SK-N-SH treated with all-trans-retinoic acid at 6 μM for 48 hours (cell line): ENCODE results near the gene CDK5.
A peak's percentile ranks its signal among the peaks of the same experiment; 100 is the strongest.

Experiments
- ATAC-seq: fragments of 200-7000 bp; cut with Tn5 transposase; 3 replicates; pipeline ENCODE4 v1.9.1; 2020; ENCODE audit warnings: mild to moderate bottlenecking, moderate library complexity
- ARNTL ChIP-seq: fragments of 450-650 bp; formaldehyde crosslinking; IDR thresholded peaks from 2 replicates; pipeline ENCODE4 v1.5.0; 2020; ENCODE audit warnings: low read depth, mild to moderate bottlenecking, moderate library complexity, borderline replicate concordance
- BACH2 ChIP-seq: fragments of 250-450 bp; sonication (Bioruptor Pico); IDR thresholded peaks from 2 replicates; pipeline ENCODE4 v1.9.0; 2021; ENCODE audit warnings: mild to moderate bottlenecking, borderline replicate concordance
- CSDC2 ChIP-seq: fragments of 250-450 bp; sonication (Bioruptor Pico); IDR thresholded peaks from 2 replicates; pipeline ENCODE4 v1.5.0; 2020; ENCODE audit warnings: mild to moderate bottlenecking, moderate library complexity
- CSRNP3 ChIP-seq: fragments of 250-450 bp; sonication (Bioruptor Pico); IDR thresholded peaks from 2 replicates; pipeline ENCODE4 v1.5.1; 2021; ENCODE audit warnings: mild to moderate bottlenecking, moderate library complexity
- ESRRG ChIP-seq: fragments of 250-450 bp; sonication (Bioruptor Pico); IDR thresholded peaks from 2 replicates; pipeline ENCODE4 v1.6.1; 2021; ENCODE audit warnings: mild to moderate bottlenecking
- GLIS3 ChIP-seq: fragments of 250-450 bp; sonication (Bioruptor Pico); IDR thresholded peaks from 2 replicates; pipeline ENCODE4 v1.5.0; 2020; ENCODE audit warnings: mild to moderate bottlenecking, moderate library complexity
- ISL1 ChIP-seq: fragments of 250-450 bp; sonication (Bioruptor Pico); IDR thresholded peaks from 2 replicates; pipeline ENCODE4 v2.1.2; 2022; ENCODE audit warnings: mild to moderate bottlenecking, moderate library complexity
- OSR1 ChIP-seq: fragments of 250-450 bp; sonication (Bioruptor Pico); IDR thresholded peaks from 2 replicates; pipeline ENCODE4 v1.8.0; 2022; ENCODE audit warnings: moderate library complexity, mild to moderate bottlenecking, inconsistent platforms
- PATZ1 ChIP-seq: fragments of 250-450 bp; sonication (Bioruptor Pico); IDR thresholded peaks from 2 replicates; pipeline ENCODE4 v1.8.0; 2020; ENCODE audit warnings: mild to moderate bottlenecking, moderate library complexity, borderline replicate concordance
- POU6F1 ChIP-seq: fragments of 250-450 bp; sonication (Bioruptor Pico); IDR thresholded peaks from 2 replicates; pipeline ENCODE4 v1.8.0; 2021; ENCODE audit warnings: low read depth, mild to moderate bottlenecking, moderate library complexity, borderline replicate concordance
- PPARA ChIP-seq: fragments of 250-450 bp; sonication (Bioruptor Pico); IDR thresholded peaks from 2 replicates; pipeline ENCODE4 v1.5.0; 2020; ENCODE audit warnings: mild to moderate bottlenecking, borderline replicate concordance
- RARB ChIP-seq: fragments of 250-450 bp; sonication (Bioruptor Pico); IDR thresholded peaks from 2 replicates; pipeline ENCODE4 v1.8.0; 2021; ENCODE audit warnings: mild to moderate bottlenecking, moderate library complexity
- SNAI2 ChIP-seq: fragments of 250-450 bp; sonication (Bioruptor Pico); IDR thresholded peaks from 2 replicates; pipeline ENCODE4 v1.5.0; 2020; ENCODE audit warnings: mild to moderate bottlenecking, moderate library complexity
- TCF4 ChIP-seq: fragments of 250-450 bp; sonication (Bioruptor Pico); IDR thresholded peaks from 2 replicates; pipeline ENCODE4 v1.8.0; 2021; ENCODE audit warnings: mild to moderate bottlenecking, moderate library complexity, borderline replicate concordance
- TOX ChIP-seq: fragments of 250-450 bp; sonication (Bioruptor Pico); IDR thresholded peaks from 2 replicates; pipeline ENCODE4 v1.8.0; 2021; ENCODE audit warnings: mild to moderate bottlenecking, moderate library complexity, borderline replicate concordance
- TSHZ2 ChIP-seq: fragments of 250-450 bp; sonication (Bioruptor Pico); IDR thresholded peaks from 2 replicates; pipeline ENCODE4 v1.5.0; 2020; ENCODE audit warnings: mild to moderate bottlenecking, moderate library complexity
- ZC3H10 ChIP-seq: fragments of 250-450 bp; sonication (Bioruptor Pico); IDR thresholded peaks from 2 replicates; pipeline ENCODE4 v1.5.1; 2021; ENCODE audit warnings: mild to moderate bottlenecking, moderate library complexity
- ZFP3 ChIP-seq: fragments of 250-450 bp; sonication (Bioruptor Pico); IDR thresholded peaks from 2 replicates; pipeline ENCODE4 v1.5.0; 2020; ENCODE audit warnings: mild to moderate bottlenecking, moderate library complexity
- ZFP30 ChIP-seq: fragments of 450-650 bp; formaldehyde crosslinking; IDR thresholded peaks from 2 replicates; pipeline ENCODE4 v1.5.0; 2022; ENCODE audit warnings: mild to moderate bottlenecking, moderate library complexity
- ZNF565 ChIP-seq: fragments of 450-650 bp; formaldehyde crosslinking; conservative IDR thresholded peaks from 2 replicates; pipeline ENCODE4 v1.5.0; 2020; ENCODE audit warnings: low read depth, mild to moderate bottlenecking, moderate library complexity
- ZNF70 ChIP-seq: fragments of 450-650 bp; formaldehyde crosslinking; IDR thresholded peaks from 2 replicates; pipeline ENCODE4 v1.5.0; 2020; ENCODE audit warnings: mild to moderate bottlenecking, moderate library complexity
- ZNF8 ChIP-seq: fragments of 450-650 bp; formaldehyde crosslinking; IDR thresholded peaks from 2 replicates; pipeline ENCODE4 v1.5.0; 2020; ENCODE audit warnings: mild to moderate bottlenecking, moderate library complexity

Gene CDK5

GRCh38 chr7:151091431-151091830, 33.7 kb upstream of the CDK5 start (continued):
- TF ChIP-seq CSRNP3 (CRISPR knock-in tag), result no peak
- TF ChIP-seq POU6F1 (CRISPR knock-in tag), result no peak
- TF ChIP-seq CSDC2 (CRISPR knock-in tag), result no peak
- TF ChIP-seq, all 23 proteins: peak for 0

GRCh38 chr7:151091003-151091402, 33.3 kb upstream of the CDK5 start:
- TF ChIP-seq ZNF8 (no peak), ZFP3 (CRISPR knock-in tag) (no peak), ZNF565 (CRISPR knock-in tag) (no peak), TSHZ2 (CRISPR knock-in tag) (no peak), PPARA (CRISPR knock-in tag) (no peak), POU6F1 (CRISPR knock-in tag) (no peak), RARB (no peak)
- ATAC-seq, result no peak

GRCh38 chr7:151089893-151090730, 32.4 kb upstream of the CDK5 start:
- TF ChIP-seq ZNF70 (CRISPR knock-in tag) (peak; percentile 86), ESRRG (no peak)

GRCh38 chr7:151088856-151089699, 31.4 kb upstream of the CDK5 start:
- ATAC-seq, result no peak
- TF ChIP-seq SNAI2 (CRISPR knock-in tag) (no peak), CSRNP3 (CRISPR knock-in tag) (no peak), ZNF565 (CRISPR knock-in tag) (no peak), GLIS3 (no peak), ZNF70 (CRISPR knock-in tag) (no peak), ZFP3 (CRISPR knock-in tag) (no peak), ZNF8 (no peak), ZFP30 (CRISPR knock-in tag) (no peak), ISL1 (no peak), BACH2 (no peak), ZC3H10 (no peak), TOX (CRISPR knock-in tag) (no peak), OSR1 (CRISPR knock-in tag) (no peak), RARB (no peak), ARNTL (CRISPR knock-in tag) (no peak), PATZ1 (CRISPR knock-in tag) (no peak), TCF4 (CRISPR knock-in tag) (no peak)

More at GRCh38 chr7:151089893-151090730, 32.4 kb upstream of the CDK5 start:
- no peak for ATAC-seq
